Stimulated activated CD8-positive, alpha-beta memory T cell treated with anti-CD3 and anti-CD28 coated beads, Interleukin-2, amount 100 ng/mL, for 48 hours (primary cell): Measurements from ENCODE around the gene RAET1L.
"Not testable (repeated sequence)": the region's sequence is repeated elsewhere in the genome, so short reads cannot be mapped to it uniquely, and the experiment has no call there.

Experiments used
- DNase-seq, 2 donors: peaks; one replicate each; pipeline ENCODE4 v3.0.0-alpha.2; 2020; ENCODE audit warnings: low read depth in 2 of 2

Gene RAET1L

GRCh38 chr6:149991472-149991795 is 33.9 kb downstream of the RAET1L start:
- DNase-seq, result not testable (repeated sequence)

- no peak for DNase-seq
These were observed 34.5 kb downstream of the RAET1L start for GRCh38 chr6:149990661-149991471.

- DNase-seq, result no peak
These were observed 35.1 kb downstream of the RAET1L start for GRCh38 chr6:149990212-149990660.

- DNase-seq, result no peak
These were observed 36.6 kb downstream of the RAET1L start for GRCh38 chr6:149988550-149989346.

GRCh38 chr6:149987602-149988107 is 37.7 kb downstream of the RAET1L start:
- no peak for DNase-seq

- no peak for DNase-seq
These were observed 39.8 kb downstream of the RAET1L start for GRCh38 chr6:149985481-149985937.

- DNase-seq, result no peak
These were observed 40.6 kb downstream of the RAET1L start for GRCh38 chr6:149984773-149985172.

GRCh38 chr6:149983145-149983544 is 42.2 kb downstream of the RAET1L start:
- DNase-seq, result no peak

- DNase-seq, result no peak
These were observed 46.0 kb downstream of the RAET1L start for GRCh38 chr6:149979293-149979692.

- DNase-seq, result no peak
These were observed 46.7 kb downstream of the RAET1L start for GRCh38 chr6:149978610-149979009.

- DNase-seq, result no peak
These were observed 48.1 kb downstream of the RAET1L start for GRCh38 chr6:149977221-149977620.

GRCh38 chr6:149975400-149975799 is 49.9 kb downstream of the RAET1L start:
- no peak for DNase-seq

- DNase-seq, result no peak
These were observed 50.5 kb downstream of the RAET1L start for GRCh38 chr6:149974825-149975224.

- DNase-seq, result not testable (repeated sequence)
These were observed 50.9 kb downstream of the RAET1L start for GRCh38 chr6:149974394-149974793.

- no peak for DNase-seq
These were observed 55.7 kb downstream of the RAET1L start for GRCh38 chr6:149969635-149970034.

- DNase-seq, result not testable (repeated sequence)
These were observed 56.4 kb downstream of the RAET1L start for GRCh38 chr6:149968909-149969308.
